Measurements from ENCODE around the gene UBLCP1.
"Not testable (repeated sequence)": the region's sequence is repeated elsewhere in the genome, so short reads cannot be mapped to it uniquely, and the experiment has no call there.

Gene UBLCP1, protein sequence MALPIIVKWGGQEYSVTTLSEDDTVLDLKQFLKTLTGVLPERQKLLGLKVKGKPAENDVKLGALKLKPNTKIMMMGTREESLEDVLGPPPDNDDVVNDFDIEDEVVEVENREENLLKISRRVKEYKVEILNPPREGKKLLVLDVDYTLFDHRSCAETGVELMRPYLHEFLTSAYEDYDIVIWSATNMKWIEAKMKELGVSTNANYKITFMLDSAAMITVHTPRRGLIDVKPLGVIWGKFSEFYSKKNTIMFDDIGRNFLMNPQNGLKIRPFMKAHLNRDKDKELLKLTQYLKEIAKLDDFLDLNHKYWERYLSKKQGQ

DNA sequence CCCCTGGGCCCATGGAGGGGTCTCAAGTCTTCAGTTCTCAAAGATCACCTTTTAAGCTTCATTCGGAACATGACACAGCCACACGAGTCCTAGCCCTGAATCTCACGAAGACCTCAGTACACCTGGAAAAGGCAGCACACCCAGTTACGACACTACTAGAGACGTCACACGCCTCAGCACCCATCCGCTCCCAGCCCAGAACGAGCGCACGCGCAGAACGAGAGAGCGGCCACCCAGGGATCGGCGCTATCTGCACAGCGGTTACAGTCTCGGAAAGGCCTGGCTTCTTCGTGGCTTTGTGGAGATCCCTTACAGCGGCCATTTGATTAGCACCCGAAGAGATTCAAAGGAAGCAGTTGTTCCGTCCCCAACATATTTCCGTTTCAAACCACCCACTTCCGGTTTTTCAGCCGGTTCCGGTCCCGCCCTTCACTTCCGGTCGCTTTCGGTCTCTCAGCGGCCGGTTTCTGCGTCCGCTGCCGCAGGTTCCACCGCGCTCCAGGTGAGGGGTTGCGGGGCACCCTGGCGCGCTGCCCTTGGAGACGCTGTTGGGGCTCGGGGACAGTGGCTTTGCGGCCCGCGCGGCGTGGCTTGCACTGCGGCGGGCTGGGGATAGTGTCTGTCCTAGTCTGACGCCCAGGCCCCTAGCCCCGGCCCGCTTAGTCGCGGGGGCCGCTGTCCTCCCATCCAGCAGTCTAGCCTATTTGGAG, at the start of gene UBLCP1:
Gene UBLCP1, plus strand, starts transcription at position 432 of the 710 bp plus-strand sequence. CDS start 5,626 bp downstream, outside the sequence.
- peak; percentile 83 for DNase-seq

DNA sequence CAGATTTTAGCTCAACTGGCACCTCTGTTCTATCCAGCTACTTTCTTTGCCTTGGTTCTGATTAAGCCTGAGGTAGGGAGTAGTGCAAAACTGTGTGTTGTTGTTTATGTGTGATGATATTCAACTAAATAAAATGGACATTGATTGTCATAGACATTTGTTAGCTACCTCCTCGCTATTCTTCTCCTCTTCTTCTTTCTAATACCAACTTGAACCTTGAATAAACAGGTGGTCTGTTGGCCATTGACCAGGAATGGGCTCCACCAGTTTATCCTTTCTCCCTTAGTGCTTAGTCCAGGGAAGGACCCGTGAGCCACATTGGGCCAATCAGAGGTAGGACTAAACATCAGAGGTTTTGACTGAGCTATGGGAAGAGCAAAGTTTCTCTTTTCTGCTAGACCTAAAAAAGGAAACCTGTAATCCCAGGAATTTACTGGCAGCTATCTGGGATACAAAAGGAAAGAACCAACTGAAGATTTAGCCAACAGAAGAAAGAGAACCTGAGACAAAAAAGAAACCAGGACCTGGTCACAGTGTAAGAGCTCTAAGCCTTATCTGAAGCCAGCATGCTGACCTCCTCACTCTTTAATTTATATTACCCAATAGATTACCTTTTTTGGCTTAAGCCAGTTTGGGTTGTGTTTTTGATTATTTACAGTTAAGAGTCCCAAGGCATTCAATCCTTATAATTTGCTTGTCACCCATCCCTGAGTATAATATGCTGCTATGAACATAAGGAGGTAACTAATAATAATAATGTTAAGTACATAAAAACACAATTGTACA, 48.4 kb upstream of the UBLCP1 start:
- DNase-seq, result no peak

DNA sequence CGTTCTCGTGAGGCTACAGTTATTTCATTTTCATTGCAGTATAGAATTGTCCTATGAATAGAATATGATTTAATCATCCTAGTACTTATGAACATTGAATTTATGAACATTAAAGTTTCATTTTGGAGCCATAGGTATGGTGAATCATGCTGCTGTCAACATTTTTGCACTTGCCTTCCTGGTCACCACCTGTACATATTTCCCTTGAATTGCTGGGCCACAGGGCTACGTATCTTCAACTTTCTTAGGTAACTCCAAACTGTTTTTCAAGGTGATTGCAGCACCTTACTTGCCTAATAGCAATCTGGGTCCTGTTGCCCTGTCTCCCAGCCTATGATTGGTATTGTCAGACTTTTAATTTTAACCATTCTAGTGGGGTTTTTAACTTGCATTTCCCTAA, 47.2 kb upstream of the UBLCP1 start:
- DNase-seq, result no peak

DNA sequence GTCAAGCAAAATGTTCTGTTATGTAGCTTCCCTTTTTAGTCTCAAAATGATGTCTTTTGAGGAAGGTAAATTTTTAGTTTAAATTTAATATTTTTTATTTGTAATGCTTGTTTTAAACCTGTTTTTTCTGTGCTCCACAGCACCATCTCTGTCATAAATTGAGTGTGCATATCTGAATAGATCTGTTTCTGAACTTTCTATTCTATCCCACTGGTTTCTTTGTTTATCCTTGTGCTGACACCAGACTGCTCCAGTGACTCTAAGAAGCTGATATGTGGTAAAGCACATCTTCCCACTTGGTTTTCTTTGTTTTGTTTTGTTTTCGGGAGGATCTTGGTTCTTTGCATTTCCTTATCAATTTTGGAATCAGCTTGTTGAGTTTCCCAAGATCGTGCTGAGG, 46.6 kb upstream of the UBLCP1 start:
- DNase-seq, result no peak

DNA sequence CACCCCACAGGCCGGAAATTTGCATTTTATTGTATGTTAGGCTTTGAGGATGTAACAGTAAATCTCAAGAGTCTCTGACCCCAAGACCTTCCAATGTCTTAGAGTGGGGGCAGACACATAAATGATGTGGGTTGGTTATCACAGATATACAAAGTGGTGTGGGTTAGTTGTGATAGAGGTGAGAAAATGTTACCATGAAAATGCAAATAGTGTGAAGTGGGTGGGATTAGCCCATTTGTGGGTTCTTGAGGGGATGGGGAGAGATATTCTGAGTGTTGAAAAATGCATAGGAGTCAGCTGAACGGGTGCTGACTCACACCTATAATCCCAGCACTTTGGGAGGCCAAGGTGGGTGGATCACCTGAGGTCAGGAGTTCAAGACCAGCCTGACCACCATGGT, 45.9 kb upstream of the UBLCP1 start:
- DNase-seq, result no peak

DNA sequence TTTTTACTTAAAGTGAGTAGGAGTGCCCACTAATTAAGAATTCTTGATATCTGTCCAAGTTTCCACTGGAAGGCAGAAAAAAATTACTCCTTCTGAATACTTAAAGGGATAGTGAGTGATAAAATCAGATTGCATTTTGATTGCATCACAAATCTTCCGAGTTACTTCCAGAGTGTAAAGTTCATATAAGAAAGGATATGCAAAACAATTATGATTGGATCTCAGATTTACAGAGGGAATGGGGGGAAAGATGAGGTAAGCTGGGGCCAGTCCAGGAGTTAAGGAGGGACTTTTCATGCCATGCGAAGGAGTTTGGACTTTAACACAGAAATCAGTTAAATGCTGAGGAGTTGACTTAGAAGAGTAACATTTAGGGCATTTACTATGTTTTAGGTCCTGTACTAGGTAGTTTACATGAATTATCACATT, 44.5 kb upstream of the UBLCP1 start:
- no peak for DNase-seq

DNA sequence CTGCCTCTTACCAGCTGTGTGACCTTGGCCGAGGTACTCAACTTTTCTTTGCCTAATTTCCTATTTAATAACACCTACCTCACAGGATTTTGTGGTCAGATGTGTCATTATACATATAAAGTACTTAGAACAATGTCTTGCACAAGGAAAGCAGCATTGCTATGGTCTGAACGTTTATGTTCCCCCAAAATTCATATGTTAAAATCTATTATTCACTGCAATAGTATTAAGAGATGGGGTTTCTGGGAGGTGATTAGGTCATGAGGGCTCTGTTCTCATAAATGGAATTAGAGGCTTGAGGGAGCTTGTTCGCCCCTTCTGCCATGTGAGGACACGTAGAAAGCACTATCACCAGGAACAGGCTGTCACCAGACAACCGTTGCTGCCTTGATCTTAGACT, 42.9 kb upstream of the UBLCP1 start:
- no peak for DNase-seq

DNA sequence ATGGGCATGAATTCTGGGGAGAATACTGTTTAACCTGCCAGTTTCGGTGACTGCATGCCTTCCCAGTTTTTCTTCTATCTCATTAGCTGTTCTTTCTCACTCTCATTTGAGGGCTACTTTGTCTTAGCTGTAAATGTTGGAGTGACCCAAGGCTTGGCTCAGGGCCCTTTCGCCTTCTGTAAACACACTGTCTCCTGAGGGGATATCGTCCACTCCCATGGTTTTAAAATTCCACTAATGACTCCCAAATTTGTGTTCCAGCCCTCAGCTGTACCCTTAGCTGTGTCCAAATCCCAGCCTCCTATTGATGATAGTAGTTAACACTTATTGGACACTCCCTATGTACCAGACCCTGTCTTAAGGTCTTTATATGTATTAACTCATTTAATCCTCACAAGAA, 39.6 kb upstream of the UBLCP1 start:
- no peak for DNase-seq

DNA sequence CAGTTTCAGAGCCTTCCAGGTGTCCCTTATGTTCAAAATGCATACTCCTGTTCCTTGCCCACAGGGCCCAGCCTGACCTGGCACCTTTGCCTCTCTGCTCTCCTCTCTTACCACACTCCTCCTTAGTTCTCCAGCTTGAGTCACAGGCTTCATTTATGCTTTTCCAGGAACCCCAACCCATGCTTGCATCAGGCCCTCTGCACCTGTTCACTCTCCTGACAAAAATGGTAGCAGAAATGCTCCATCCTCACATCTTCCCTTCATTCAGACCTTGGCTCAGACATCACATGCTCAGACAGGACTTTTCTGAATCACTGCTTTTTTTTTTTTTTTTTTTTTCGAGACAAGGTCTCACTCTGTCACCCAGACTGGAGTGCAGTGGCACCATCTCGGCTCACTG, 38.6 kb upstream of the UBLCP1 start:
- DNase-seq, result no peak

DNA sequence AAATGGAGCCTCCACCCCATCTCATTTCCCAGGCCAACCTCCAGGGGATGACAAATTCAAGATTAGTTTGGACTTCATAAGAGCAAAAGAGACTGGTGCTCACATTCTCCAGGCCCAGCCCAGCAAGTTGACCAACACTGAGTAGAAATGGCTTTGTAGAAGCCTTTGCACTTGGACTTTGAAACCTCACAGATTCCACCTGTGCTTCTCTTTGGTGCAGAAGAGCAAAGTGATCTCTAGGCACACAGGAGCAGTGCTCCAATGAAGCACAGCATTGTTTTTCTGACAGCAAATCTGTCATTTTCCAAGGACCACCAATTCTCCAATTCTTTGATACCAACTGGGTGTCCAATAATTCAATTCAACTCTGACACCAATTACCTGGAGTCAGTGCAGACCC, 36.6 kb upstream of the UBLCP1 start:
- no peak for DNase-seq

DNA sequence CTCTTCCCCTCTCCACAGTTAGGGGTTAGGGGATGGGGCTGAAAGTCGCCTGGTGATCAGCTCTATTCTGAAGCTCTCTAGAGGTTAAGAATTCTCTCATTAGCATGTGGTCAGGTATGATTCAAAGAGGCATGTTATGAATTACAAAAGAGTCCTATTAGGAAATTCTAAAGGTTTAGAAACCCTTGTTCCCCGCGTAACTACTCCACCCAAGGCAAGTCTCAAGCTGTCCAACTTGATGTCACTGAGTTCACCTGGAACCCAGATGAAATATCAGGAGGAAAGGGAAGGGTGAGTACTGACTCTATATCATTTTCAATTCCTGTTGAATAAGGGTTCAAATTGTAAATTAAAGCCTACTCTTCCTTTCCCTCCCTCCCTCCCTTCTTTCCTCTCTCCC, 35.6 kb upstream of the UBLCP1 start:
- DNase-seq, result no peak

DNA sequence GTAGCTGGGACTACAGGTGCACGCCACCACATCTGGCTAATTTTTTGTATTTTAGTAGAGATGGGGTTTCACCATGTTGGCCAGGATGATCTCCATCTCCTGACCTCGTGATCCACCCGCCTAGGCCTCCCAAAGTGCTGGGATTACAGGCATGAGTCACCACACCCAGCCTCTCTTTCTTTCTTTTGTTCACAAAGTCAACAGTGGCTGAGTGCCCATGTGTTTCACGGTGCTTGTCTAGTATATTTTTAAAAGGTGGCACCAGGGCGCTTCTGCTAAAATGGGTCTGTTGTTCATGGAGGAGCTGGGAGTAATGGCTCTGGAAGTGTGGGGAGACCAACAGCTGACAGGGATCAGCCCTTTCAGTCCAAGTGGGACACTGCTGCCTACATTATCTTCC, 35.0 kb upstream of the UBLCP1 start:
- DNase-seq, result not testable (repeated sequence)

DNA sequence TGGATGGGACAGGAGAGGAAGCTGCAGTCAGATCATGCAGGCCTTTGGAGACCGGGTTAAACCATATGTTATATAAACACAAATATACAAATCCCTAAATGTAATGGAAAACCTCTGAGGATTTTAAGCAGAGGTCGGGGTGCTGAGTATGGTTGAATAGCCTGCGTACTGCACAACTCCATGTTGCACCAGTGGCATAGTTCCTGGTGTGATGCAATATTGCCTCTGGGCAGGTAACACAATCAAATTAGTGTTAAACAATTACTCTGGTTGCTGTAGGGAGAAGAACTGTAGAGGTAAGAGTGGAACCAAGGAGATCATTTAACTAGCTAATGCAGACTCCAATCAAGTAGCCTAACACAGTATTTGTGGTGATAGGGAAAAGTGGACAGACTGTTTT, 32.4 kb upstream of the UBLCP1 start:
- no peak for DNase-seq

DNA sequence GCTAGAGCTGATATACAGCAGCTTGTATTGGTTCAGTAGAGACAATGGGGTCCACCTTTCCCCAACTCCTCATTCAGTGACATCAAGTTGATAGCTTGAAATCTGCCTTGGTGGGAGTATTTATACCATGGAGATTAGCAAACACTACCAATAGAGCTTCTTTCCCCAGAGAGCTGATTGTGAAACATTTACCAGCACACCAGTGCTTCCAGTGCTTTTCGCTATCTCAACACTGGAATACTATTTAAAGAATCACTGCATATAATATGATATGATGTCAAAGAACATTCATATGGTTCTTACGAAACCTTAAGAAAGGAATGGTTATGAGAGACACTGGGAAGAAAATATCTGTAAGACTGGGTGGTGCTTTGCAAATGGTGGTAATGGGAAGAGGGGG, 31.9 kb upstream of the UBLCP1 start:
- no peak for DNase-seq

DNA sequence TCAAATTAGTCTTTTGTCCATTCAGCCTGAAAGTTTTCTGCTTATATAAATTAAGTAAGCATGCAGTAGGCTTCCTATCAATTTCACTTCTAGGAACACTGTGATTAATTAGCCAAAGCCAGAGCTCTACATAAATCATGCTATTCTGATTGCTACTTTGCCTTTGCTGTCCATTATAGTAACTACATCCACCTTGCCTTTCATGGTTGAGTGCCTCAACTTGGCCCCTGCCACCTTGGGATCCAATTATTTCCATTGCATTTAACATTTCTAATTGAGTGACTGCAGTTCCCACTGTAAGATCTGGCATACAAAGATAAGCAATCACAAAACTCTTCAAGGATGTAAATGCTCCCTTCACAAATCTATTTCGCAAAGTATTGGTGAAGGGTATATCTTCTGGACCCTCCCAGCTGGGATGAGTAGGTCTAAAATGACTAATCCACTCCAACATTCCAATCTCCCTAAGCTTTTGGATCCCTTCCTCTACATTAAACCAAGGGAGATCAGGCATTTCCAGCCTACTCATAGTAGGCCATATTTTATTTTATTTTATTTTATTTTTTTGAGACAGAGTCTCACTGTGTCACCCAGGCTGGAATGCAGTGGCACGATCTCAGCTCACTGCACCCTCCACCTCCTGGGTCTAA, 27.1 kb upstream of the UBLCP1 start:
- DNase-seq, result not testable (repeated sequence)

DNA sequence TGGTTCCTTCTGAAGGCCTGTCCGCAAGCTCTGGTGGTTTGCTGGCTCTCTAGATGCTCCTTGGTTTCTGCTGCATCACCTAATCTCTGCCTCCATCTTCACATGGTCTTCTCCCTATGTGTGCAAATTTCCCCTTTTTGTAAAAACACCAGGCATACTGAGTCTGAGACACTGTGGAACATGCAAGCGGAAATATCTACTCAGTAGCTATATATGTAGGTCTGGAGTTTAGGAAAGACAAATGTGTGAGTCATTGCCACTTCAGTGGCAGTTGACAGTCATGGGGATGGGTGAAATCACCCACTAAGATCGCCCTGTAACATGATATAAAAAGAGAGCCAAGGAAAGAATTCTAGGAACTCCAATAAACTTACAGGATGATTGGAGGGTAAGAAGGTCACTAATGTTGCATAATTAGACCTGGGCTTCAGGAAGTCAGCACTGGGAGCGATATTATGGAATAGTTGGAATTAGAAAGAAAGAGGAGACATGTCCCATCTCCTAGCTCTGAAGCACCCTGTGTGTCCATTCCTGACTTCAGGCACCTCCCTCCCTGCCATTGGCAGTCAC, 22.7 kb upstream of the UBLCP1 start:
- no peak for DNase-seq

DNA sequence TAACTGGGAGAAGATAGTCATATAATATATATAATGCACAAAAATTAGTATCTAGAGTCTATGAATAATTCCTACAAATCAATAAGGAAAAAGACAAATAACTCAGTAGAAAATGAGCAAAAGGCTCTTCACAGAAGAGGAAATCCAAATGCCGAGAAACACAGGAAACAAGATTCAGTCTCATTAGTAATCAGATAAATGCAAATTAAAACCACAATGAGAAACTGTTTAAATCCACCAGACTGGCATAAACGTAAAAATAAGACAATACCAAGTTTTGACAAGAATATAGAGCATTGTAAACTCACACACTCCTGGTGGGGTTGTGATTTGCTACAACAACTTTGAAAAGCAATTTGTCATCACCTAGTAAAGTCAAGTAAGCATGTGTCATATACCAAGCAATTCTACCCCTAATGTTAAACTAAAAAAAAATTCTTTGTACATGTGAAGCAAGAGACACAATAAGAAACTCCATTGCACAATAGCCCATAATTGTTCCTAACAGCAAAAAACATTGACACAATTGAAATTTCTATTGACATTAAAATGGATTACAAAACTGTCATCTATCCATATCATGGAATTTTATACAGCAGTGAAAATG, 21.0 kb upstream of the UBLCP1 start:
- no peak for DNase-seq

DNA sequence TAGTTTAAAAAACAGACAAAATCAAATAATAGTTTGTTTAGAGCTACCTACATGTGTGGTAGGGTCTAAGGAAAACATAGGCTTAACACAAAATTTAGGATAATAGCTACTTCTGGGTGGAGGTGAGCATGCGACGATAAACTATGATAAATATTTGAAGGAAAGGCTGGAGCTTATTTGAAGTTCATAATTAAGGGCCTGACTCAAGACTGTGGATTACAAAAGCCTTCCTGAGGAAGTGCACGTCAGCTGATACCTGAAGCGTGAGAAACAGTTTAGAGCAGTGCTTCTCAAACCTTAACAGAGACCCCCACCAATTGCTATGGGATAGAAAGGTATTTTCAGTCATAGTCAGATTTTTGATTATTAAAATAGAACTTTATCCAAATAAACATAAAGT, 20.4 kb upstream of the UBLCP1 start:
- no peak for DNase-seq

DNA sequence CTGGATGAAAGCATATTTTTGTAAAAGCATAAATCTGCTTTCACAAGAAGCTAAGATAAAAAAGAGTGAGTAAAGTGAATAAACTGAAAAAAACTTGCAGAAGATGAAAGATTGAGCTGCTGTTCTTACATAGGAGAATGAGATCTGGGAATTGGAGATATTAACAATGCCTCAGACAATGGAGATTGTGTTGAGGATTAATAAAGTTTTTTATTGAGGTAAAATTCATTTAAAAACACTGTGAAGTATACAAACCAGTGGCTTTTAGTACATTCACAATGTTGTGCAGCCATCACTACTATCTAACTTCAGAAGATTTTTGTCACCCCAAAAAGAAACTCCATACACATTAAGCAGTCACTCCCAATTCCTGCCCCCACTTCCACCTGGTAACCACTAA, 19.7 kb upstream of the UBLCP1 start:
- no peak for DNase-seq

DNA sequence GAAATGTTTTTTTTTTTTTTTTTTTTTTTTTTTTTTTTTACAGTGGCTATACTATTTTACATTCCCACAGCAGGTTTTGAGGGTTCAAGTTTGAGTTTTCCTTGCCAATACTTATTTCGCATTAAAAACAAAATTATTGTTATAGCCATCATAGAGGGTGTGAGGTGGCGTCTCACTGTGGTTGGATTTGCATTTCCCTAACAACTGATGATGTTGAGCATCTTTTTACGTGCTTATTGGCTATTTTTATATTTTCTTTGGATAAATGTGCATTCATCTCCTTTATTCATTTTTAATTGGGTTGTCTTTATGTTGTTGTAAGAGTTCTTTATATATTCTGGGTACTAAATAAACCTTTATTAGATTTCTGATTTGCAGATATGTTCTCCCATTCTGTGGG, 18.9 kb upstream of the UBLCP1 start:
- DNase-seq, result no peak

DNA sequence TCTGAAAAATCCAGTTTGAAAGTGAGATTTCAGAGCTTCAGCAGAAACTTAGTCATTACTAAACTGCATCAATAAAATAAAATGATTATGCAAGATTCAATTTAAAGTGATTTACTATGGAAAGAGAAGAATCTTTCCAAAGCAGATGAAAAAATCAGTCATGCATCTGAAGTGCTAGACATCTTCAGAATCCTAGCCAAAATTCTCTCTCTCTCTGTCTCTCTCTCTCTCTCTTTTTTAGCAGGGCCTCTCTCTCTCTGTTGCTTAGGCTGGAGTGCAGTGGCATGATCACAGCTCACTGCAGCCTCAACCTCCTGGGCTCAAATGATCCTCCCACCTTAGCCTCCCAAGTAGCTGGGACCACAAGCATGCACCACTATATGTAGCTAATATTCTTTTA, 18.2 kb upstream of the UBLCP1 start:
- DNase-seq, result no peak

DNA sequence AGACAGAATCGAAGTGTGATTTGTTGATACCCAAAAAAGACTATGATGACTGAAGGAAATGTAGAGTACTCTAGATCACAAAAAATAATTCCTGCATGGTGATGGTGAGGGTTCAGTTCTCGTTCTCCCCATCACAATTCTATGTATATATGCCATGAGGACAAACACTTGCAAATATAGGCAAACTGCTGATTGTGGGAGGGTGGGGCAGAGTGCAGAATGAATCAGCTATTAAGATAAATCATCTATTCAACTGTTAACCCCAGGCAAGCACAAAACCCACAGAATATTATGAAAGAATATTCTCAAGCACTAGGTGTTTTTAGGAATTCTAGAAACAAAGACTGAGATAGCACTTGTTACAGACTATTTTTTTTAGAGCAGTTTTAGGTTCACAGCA, 13.9 kb upstream of the UBLCP1 start:
- DNase-seq, result no peak

DNA sequence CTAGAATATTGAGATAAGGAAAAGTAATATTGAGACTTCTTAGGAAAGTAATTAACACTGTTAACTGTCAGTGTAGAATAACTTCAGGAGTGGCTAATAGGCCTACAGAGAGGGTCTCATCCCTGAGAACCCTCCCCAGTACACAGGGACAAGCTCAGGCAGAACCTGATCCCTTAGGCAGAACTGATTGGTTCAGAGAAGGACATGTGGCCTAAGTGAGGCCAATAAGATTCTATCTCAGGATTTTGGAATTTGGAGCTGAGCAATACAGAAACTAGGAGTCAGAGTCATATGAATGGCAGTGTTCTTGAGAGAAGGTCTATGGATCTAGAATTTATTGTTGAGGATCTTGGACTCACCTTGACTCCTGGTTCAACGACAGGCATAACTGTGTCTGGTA, 10.9 kb upstream of the UBLCP1 start:
- no peak for DNase-seq
